Pancreas (tissue), 10 donors: ENCODE results near the gene ARPC5L. TPM values are rescaled to one million over a fixed set of nuclear protein-coding genes. Genes with fewer than 3 reads are reported as not detected.

Experiments used
- ATAC-seq, 4 donors: fragments of 200-7000 bp; cut with Tn5 transposase; one replicate each; pipeline versions ENCODE4 v1.8.0 to v1.9.1; 2020; ENCODE audit warnings: mild to moderate bottlenecking in 4 of 4, moderate library complexity in 4 of 4
- DNase-seq, 6 donors: peaks; one replicate each; pipeline ENCODE4 v3.0.0-alpha.2; 2020
- FAIRE-seq: peaks from 2 replicates; lab custom pipeline; 2012; peaks lifted over from hg19 to GRCh38; lab: Jason Lieb, UNC
- H3K27ac ChIP-seq, 4 donors: fragments of 200-600 bp; sonication (generic); 1 replicate in 3 of 4; 2 replicates in 1 of 4; pipeline versions ENCODE4 v1.5.0 to v1.8.0; 2020
- H3K27me3 ChIP-seq, 4 donors: fragments of 200-600 bp; one replicate each; pipeline ENCODE4 v1.8.0; 2021
- H3K36me3 ChIP-seq, 3 donors: fragments of 200-600 bp; sonication (generic) in 1 of 3; one replicate each; pipeline versions ENCODE4 v1.5.0 to v1.8.0; 2020 to 2021
- H3K4me1 ChIP-seq, 3 donors: fragments of 200-600 bp; one replicate each; pipeline ENCODE4 v1.8.0; 2021
- H3K4me3 ChIP-seq, 4 donors: fragments of 200-600 bp; sonication (generic) in 2 of 4; one replicate each; pipeline versions ENCODE4 v1.5.0 to v1.8.0; 2020 to 2021
- H3K9me3 ChIP-seq, 4 donors: fragments of 200-600 bp; one replicate each; pipeline ENCODE4 v1.8.0; 2021
- CTCF ChIP-seq, 4 donors: fragments of 200-600 bp; sonication (generic) in 3 of 4; IDR thresholded peaks; one replicate each; pipeline versions ENCODE4 v1.5.0 to v1.8.0; 2021; ENCODE audit warnings: antibody characterized with exemption in 4 of 4
- WGBS, 2 donors: extraction: QIAGEN DNeasy Blood & Tissue Kit; methylation state at CpG; one replicate each; pipeline ENCODE4 v1.1.7; 2013; 5-methylcytosine and 5-hydroxymethylcytosine counted together
- intact Hi-C, 3 donors: fragments of 100-400 bp; cut with DNase I; formaldehyde crosslinking; loops; one replicate each; pipeline versions ENCODE4 v1.11.1 to v1.14.2; 2022
- polyA plus RNA-seq, 2 donors: library from polyadenylated mRNA; stranded (reverse); fragments of 200-250 nt; gene quantifications; one replicate each; pipeline ENCODE4 v1.2.3, GENCODE V29; 2013
- total RNA-seq, 6 donors: library from RNA; stranded (reverse); fragmentation: NEBNext Ultra II Directional in 4 of 6; extraction: Animal tissue kit (Norgen Biotek cat#: 25700) in 4 of 6; gene quantifications; one replicate each; pipeline versions ENCODE4 v1.2.1 to v1.2.4, GENCODE V29; 2021 to 2023
- donor health status: healthy with polysubstance abuse.
- donor health status: DM: no; HTN: no; CAD: no; lungs with moderate emphysema.
- donor health status: DM: no; HTN: no; CAD: no.
- donor health status: control.
- donor health status: control.
- donor health status: Bipolar disorder and iron deficiency.
- donor health status: DM: yes; HTN: yes; CAD: no.
- donor health status: DM: no; HTN: no; CAD: no.
- donor health status: DM: no; HTN: no; CAD: no.
- donor health status: DM: yes; HTN: yes; CAD: no.

The ARPC5L gene
- total and polyA plus RNA-seq, 8 donors = 7.0 to 24.4 (median 12.2) TPM

- peaks cover 0 to 42% (median 20%) of the 10 kb centered on the region in 3 donors for H3K36me3 ChIP-seq
- no peak overlapping the region for H3K4me3 ChIP-seq
- H3K9me3 ChIP-seq = no peaks in the 10 kb centered on the region
- intact Hi-C loops = no loop called here
- H3K27ac ChIP-seq = no peak overlapping the region
- no peaks in the 10 kb centered on the region for H3K27me3 ChIP-seq
- no peak for TF ChIP-seq CTCF (IDR thresholded peaks at IDR 0.05)
- no peak for DNase-seq
- H3K4me1 ChIP-seq = no peaks in the 10 kb centered on the region
- ATAC-seq = peak in 1 of 4 donors; percentile 46
- FAIRE-seq = no peak
These were observed 32.8 kb downstream of the ARPC5L start for GRCh38 chr9:124894741-124895170.

- intact Hi-C loops = no loop called here
These were observed 35.9 kb downstream of the ARPC5L start for GRCh38 chr9:124897570-124898460.

GRCh38 chr9:124899845-124900244, 37.9 kb downstream of the ARPC5L start:
- Histone ChIP-seq H3K36me3 (peaks cover 0 to 34% (median 18%) of the 10 kb centered on the region in 3 donors), H3K4me1 (no peaks in the 10 kb centered on the region), H3K27me3 (no peaks in the 10 kb centered on the region), H3K27ac (no peak overlapping the region), H3K9me3 (no peaks in the 10 kb centered on the region), H3K4me3 (no peak overlapping the region)
- intact Hi-C loops = no loop called here
- DNase-seq (no peak), ATAC-seq (no peak), FAIRE-seq (no peak)
- WGBS, 2 donors = 94 to 97% methylated on average over 9 of the region's 9 CpGs
- no peak for TF ChIP-seq CTCF (IDR thresholded peaks at IDR 0.05)

More at GRCh38 chr9:124897570-124898460, 35.9 kb downstream of the ARPC5L start:
- no peak overlapping the region for H3K27ac ChIP-seq
- no peak for DNase-seq
- TF ChIP-seq CTCF (IDR thresholded peaks at IDR 0.05) = no peak
- FAIRE-seq = no peak
- H3K36me3 ChIP-seq = peaks cover 0 to 40% (median 18%) of the 10 kb centered on the region in 3 donors
- no peak for ATAC-seq
- H3K9me3 ChIP-seq = no peaks in the 10 kb centered on the region
- H3K4me3 ChIP-seq = no peak overlapping the region
- H3K4me1 ChIP-seq = no peaks in the 10 kb centered on the region
- 87 to 89% methylated on average over 6 of the region's 6 CpGs for WGBS, 2 donors
- no peaks in the 10 kb centered on the region for H3K27me3 ChIP-seq

- Histone ChIP-seq H3K4me1 (peaks cover 0 to 17% (median 3%) of the 10 kb centered on the region in 3 donors), H3K9me3 (no peaks in the 10 kb centered on the region), H3K27ac (no peak overlapping the region), H3K4me3 (no peak overlapping the region), H3K36me3 (peaks cover 0 to 11% (median under 1%) of the 10 kb centered on the region in 3 donors), H3K27me3 (no peaks in the 10 kb centered on the region)
- 26 to 34% methylated on average over 1 of the region's 1 CpG for WGBS, 2 donors
- no peak for TF ChIP-seq CTCF (IDR thresholded peaks at IDR 0.05)
- ATAC-seq (peak in 2 of 4 donors; percentile 57 to 58), FAIRE-seq (peak; percentile 47), DNase-seq (no peak)
- intact Hi-C loops = no loop called here
These were observed 45.0 kb downstream of the ARPC5L start for GRCh38 chr9:124906966-124907365.

- DNase-seq = no peak
- H3K4me3 ChIP-seq = no peak overlapping the region
- intact Hi-C loops = no loop called here
- FAIRE-seq = no peak
- TF ChIP-seq CTCF (IDR thresholded peaks at IDR 0.05) = no peak
- H3K9me3 ChIP-seq = no peaks in the 10 kb centered on the region
- H3K4me1 ChIP-seq = peaks cover 0 to 17% (median 3%) of the 10 kb centered on the region in 3 donors
- peak in 1 of 4 donors; percentile 24 for ATAC-seq
- 67 to 68% methylated on average over 2 of the region's 2 CpGs for WGBS, 2 donors
- no peaks in the 10 kb centered on the region for H3K27me3 ChIP-seq
- H3K36me3 ChIP-seq = peaks cover 0 to 11% (median 5%) of the 10 kb centered on the region in 3 donors
- no peak overlapping the region for H3K27ac ChIP-seq
These were observed 46.2 kb downstream of the ARPC5L start for GRCh38 chr9:124908098-124908497.
